Panc1 (cell line): ENCODE data around the gene UBL5. TPM values are rescaled to one million over a fixed set of nuclear protein-coding genes. Genes with fewer than 3 reads are reported as not detected.

ENCODE experiments used
- ATAC-seq: fragments of 200-7000 bp; cut with Tn5 transposase; 2 replicates; pipeline ENCODE4 v1.9.1; 2020; ENCODE audit warnings: mild to moderate bottlenecking, moderate library complexity
- BruUV-seq: library from RNA; stranded (reverse); fragments of 400-500 nt; replicated peaks from 2 replicates; lab custom pipeline; 2021; lab: Mats Ljungman, UMichigan
- CTCF ChIA-PET: fragments of 300-600 bp; sonication (Branson Sonifier 250); formaldehyde crosslinking; loops from one replicate; lab custom pipeline; 2022; ENCODE audit warnings: antibody characterized with exemption; lab: Charles Lee
- POLR2A ChIA-PET: fragments of 300-600 bp; sonication (Branson Sonifier 250); formaldehyde crosslinking; loops from one replicate; lab custom pipeline; 2022; ENCODE audit warnings: antibody characterized with exemption; lab: Charles Lee
- DNase-seq: peaks from one replicate; pipeline ENCODE4 v3.0.0-alpha.2; 2010; ENCODE audit warnings: low read depth, low spot score
- H3K27ac ChIP-seq: 2 replicates; pipeline ENCODE4 v1.5.1; 2011; ENCODE audit warnings: mild to moderate bottlenecking, low read length, inconsistent platforms
- H3K27me3 ChIP-seq: fragments of 200-500 bp; sonication (Bioruptor generic); 2 replicates; pipeline ENCODE4 v1.6.0; 2014; ENCODE audit warnings: low read length, inconsistent platforms; ENCODE audit not compliant: control insufficient read depth, insufficient read depth
- H3K36me3 ChIP-seq: fragments of 200-500 bp; sonication (Bioruptor generic); 2 replicates; pipeline ENCODE4 v1.5.1; 2014; ENCODE audit warnings: inconsistent platforms, mild to moderate bottlenecking, low read length, moderate library complexity; ENCODE audit not compliant: control insufficient read depth, insufficient read depth
- H3K4me1 ChIP-seq: 2 replicates; pipeline ENCODE4 v1.5.1; 2011; ENCODE audit warnings: inconsistent platforms, mild to moderate bottlenecking, low read length, moderate library complexity; ENCODE audit not compliant: control insufficient read depth, insufficient read depth
- H3K4me3 ChIP-seq, 2 experiments: 2 replicates each; pipeline ENCODE4 v1.5.1; 2011 to 2012; ENCODE audit warnings: low read depth in 2 of 2, low read length in 2 of 2, mild to moderate bottlenecking in 2 of 2, inconsistent platforms in 1 of 2, moderate library complexity in 1 of 2
- H3K9me3 ChIP-seq: fragments of 200-500 bp; sonication (Bioruptor generic); 2 replicates; pipeline ENCODE4 v1.5.1; 2014; ENCODE audit warnings: low read depth, mild to moderate bottlenecking, inconsistent platforms, low read length, moderate library complexity; ENCODE audit not compliant: control insufficient read depth, insufficient read depth
- POLR2AphosphoS5 ChIP-seq: IDR thresholded peaks from 2 replicates; pipeline ENCODE4 v1.6.1; 2012; ENCODE audit warnings: mild to moderate bottlenecking, low read depth, low read length, moderate library complexity
- SIN3A ChIP-seq: IDR thresholded peaks from 2 replicates; pipeline ENCODE4 v1.6.1; 2012; ENCODE audit warnings: low read depth, mild to moderate bottlenecking, low read length, moderate library complexity, borderline replicate concordance; ENCODE audit not compliant: insufficient read depth
- TCF7L2 ChIP-seq: IDR thresholded peaks from 2 replicates; pipeline ENCODE4 v1.6.1; 2011; ENCODE audit warnings: mild to moderate bottlenecking, low read depth, low read length, inconsistent platforms
- in situ Hi-C: cut with HindIII; loops from 2 replicates; pipeline ENCODE4 v1.10.0; 2016; ENCODE audit warnings: low sequenced_read_pairs, low pct_unique_long_range_greater_than_20kb
- intact Hi-C: fragments of 100-400 bp; cut with micrococcal nuclease; formaldehyde crosslinking; loops from one replicate; pipeline ENCODE4 v1.10.0; 2022; ENCODE audit not compliant: unreplicated experiment
- total RNA-seq: library from RNA; stranded (reverse); gene quantifications from one replicate; pipeline ENCODE4 v1.2.1, GENCODE V29; 2021; ENCODE audit not compliant: unreplicated experiment
- TF ChIP-seq, protein P1 (sequence below), 2 experiments: IDR thresholded peaks; 2 replicates each; pipeline ENCODE4 v1.6.1; 2011 to 2012; ENCODE audit warnings: low read depth in 2 of 2, control low read depth in 1 of 2, low read length in 1 of 2, mild to moderate bottlenecking in 1 of 2, moderate library complexity in 1 of 2; ENCODE audit not compliant: insufficient read depth in 1 of 2
- TF ChIP-seq, protein P2 (sequence below): fragments of 450-650 bp; IDR thresholded peaks from 2 replicates; pipeline ENCODE4 v1.5.1; 2017; ENCODE audit warnings: mild to moderate bottlenecking

The UBL5 gene
- total RNA-seq, 1 experiment from 2014 or later = 379 TPM

DNA sequence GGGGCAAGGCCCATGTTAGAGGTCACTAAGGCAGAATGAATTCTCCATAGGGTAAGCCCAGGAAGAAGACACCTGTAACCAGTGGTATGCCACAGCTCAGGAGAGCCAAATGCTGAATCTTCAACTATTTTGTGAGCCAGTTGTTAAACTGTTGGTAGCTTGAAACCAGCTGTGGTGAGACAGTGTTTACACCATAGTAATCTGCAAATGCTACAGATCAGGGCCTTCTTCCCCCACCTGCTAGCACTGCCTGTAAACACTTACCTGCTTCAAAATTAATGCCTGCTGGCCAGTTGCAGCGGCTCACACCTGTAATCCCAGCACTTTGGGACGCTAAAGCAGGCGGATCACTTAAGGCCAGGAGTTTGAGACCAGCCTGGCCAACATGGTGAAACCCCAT lies 20.9 kb upstream of the UBL5 start:
- POLR2A ChIA-PET = no interaction called here
- no TSS peak for BruUV-seq
- in situ Hi-C loops = no loop called here

GRCh38 chr19:9808855-9809824 lies 18.6 kb upstream of the UBL5 start:
- Histone ChIP-seq H3K4me1 (no peaks in the 10 kb centered on the region), H3K27me3 (no peaks in the 10 kb centered on the region), H3K36me3 (no peaks in the 10 kb centered on the region; the same call in 1 of the 2 replicates), H3K4me3 (no peak overlapping the region), H3K27ac (no peak overlapping the region), H3K9me3 (no peaks in the 10 kb centered on the region)
- no peak for DNase-seq
- intact Hi-C loops = no loop called here
- ChIA-PET CTCF (no interaction called here), POLR2A (no interaction called here)
- BruUV-seq = no TSS peak
- TF ChIP-seq, protein P1, sequence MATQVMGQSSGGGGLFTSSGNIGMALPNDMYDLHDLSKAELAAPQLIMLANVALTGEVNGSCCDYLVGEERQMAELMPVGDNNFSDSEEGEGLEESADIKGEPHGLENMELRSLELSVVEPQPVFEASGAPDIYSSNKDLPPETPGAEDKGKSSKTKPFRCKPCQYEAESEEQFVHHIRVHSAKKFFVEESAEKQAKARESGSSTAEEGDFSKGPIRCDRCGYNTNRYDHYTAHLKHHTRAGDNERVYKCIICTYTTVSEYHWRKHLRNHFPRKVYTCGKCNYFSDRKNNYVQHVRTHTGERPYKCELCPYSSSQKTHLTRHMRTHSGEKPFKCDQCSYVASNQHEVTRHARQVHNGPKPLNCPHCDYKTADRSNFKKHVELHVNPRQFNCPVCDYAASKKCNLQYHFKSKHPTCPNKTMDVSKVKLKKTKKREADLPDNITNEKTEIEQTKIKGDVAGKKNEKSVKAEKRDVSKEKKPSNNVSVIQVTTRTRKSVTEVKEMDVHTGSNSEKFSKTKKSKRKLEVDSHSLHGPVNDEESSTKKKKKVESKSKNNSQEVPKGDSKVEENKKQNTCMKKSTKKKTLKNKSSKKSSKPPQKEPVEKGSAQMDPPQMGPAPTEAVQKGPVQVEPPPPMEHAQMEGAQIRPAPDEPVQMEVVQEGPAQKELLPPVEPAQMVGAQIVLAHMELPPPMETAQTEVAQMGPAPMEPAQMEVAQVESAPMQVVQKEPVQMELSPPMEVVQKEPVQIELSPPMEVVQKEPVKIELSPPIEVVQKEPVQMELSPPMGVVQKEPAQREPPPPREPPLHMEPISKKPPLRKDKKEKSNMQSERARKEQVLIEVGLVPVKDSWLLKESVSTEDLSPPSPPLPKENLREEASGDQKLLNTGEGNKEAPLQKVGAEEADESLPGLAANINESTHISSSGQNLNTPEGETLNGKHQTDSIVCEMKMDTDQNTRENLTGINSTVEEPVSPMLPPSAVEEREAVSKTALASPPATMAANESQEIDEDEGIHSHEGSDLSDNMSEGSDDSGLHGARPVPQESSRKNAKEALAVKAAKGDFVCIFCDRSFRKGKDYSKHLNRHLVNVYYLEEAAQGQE (IDR thresholded peaks at IDR 0.05; ENCODE audit: insufficient read depth in 1 of 2, low read depth in 2 of 2, low read length in 1 of 2) = no peak
- TF ChIP-seq TCF7L2 (no peak), SIN3A (no peak), POLR2AphosphoS5 (no peak)
- TF ChIP-seq, protein P2, sequence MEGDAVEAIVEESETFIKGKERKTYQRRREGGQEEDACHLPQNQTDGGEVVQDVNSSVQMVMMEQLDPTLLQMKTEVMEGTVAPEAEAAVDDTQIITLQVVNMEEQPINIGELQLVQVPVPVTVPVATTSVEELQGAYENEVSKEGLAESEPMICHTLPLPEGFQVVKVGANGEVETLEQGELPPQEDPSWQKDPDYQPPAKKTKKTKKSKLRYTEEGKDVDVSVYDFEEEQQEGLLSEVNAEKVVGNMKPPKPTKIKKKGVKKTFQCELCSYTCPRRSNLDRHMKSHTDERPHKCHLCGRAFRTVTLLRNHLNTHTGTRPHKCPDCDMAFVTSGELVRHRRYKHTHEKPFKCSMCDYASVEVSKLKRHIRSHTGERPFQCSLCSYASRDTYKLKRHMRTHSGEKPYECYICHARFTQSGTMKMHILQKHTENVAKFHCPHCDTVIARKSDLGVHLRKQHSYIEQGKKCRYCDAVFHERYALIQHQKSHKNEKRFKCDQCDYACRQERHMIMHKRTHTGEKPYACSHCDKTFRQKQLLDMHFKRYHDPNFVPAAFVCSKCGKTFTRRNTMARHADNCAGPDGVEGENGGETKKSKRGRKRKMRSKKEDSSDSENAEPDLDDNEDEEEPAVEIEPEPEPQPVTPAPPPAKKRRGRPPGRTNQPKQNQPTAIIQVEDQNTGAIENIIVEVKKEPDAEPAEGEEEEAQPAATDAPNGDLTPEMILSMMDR = no peak
- in situ Hi-C loops = no loop called here
- ATAC-seq = no peak

More for the DNA sequence above, 20.9 kb upstream of the UBL5 start:
- no peaks in the 10 kb centered on the region for H3K27me3 ChIP-seq
- intact Hi-C loops = no loop called here
- no peak overlapping the region for H3K27ac ChIP-seq
- H3K36me3 ChIP-seq = no peaks in the 10 kb centered on the region; the same call in 1 of the 2 replicates
- H3K4me3 ChIP-seq = no peak overlapping the region
- ATAC-seq (no peak), DNase-seq (no peak)
- H3K9me3 ChIP-seq = no peaks in the 10 kb centered on the region
- H3K4me1 ChIP-seq = no peaks in the 10 kb centered on the region
- no peak for TF ChIP-seq SIN3A
- no peak for TF ChIP-seq TCF7L2
- TF ChIP-seq, protein P1 (IDR thresholded peaks at IDR 0.05; ENCODE audit: insufficient read depth in 1 of 2, low read depth in 2 of 2, low read length in 1 of 2) = no peak
- TF ChIP-seq, protein P2 = no peak
- no peak for TF ChIP-seq POLR2AphosphoS5
- CTCF ChIA-PET = no interaction called here
